Ecto neural progenitor cell (in vitro differentiated cells): ENCODE results near the gene PRSS16.
"Not testable (repeated sequence)": the region's sequence is repeated elsewhere in the genome, so short reads cannot be mapped to it uniquely, and the experiment has no call there.

Experiments
- DNase-seq: peaks from one replicate; pipeline ENCODE4 v3.0.0-alpha.2; 2018; ENCODE audit warnings: low spot score

PRSS16 gene

GRCh38 chr6:27248783-27249182, 1.3 kb downstream of the PRSS16 start:
- no peak for DNase-seq

GRCh38 chr6:27250277-27251111, 3.0 kb downstream of the PRSS16 start:
- DNase-seq = no peak

GRCh38 chr6:27251112-27251605, 3.7 kb downstream of the PRSS16 start:
- DNase-seq = peak; percentile 95

- peak; percentile 95 for DNase-seq
Measured at GRCh38 chr6:27251606-27252251, 4.2 kb downstream of the PRSS16 start.

- no peak for DNase-seq
Measured at GRCh38 chr6:27254566-27254965, 7.1 kb downstream of the PRSS16 start.

- no peak for DNase-seq
Measured at GRCh38 chr6:27255866-27256265, 8.4 kb downstream of the PRSS16 start.

- DNase-seq = peak; percentile 59
Measured at GRCh38 chr6:27260369-27260768, 12.9 kb downstream of the PRSS16 start.

GRCh38 chr6:27260836-27261375, 13.4 kb downstream of the PRSS16 start:
- no peak for DNase-seq

- no peak for DNase-seq
Measured at GRCh38 chr6:27263886-27264285, 16.4 kb downstream of the PRSS16 start.

GRCh38 chr6:27267003-27267402, 19.5 kb downstream of the PRSS16 start:
- DNase-seq = not testable (repeated sequence)

- DNase-seq = no peak
Measured at GRCh38 chr6:27267857-27268434, 20.4 kb downstream of the PRSS16 start.

- no peak for DNase-seq
Measured at GRCh38 chr6:27268803-27269202, 21.3 kb downstream of the PRSS16 start.

GRCh38 chr6:27273783-27274182, 26.3 kb downstream of the PRSS16 start:
- no peak for DNase-seq

- DNase-seq = no peak
Measured at GRCh38 chr6:27275025-27275956, 27.8 kb downstream of the PRSS16 start.

GRCh38 chr6:27279513-27280063, 32.1 kb downstream of the PRSS16 start:
- no peak for DNase-seq

GRCh38 chr6:27280064-27280539, 32.6 kb downstream of the PRSS16 start:
- DNase-seq = no peak

- DNase-seq = no peak
Measured at GRCh38 chr6:27280540-27281000, 33.1 kb downstream of the PRSS16 start.

GRCh38 chr6:27281105-27281539, 33.6 kb downstream of the PRSS16 start:
- no peak for DNase-seq

- DNase-seq = no peak
Measured at GRCh38 chr6:27281569-27281968, 34.1 kb downstream of the PRSS16 start.

- DNase-seq = no peak
Measured at GRCh38 chr6:27283279-27283678, 35.8 kb downstream of the PRSS16 start.

- DNase-seq = no peak
Measured at GRCh38 chr6:27286141-27286540, 38.6 kb downstream of the PRSS16 start.
